Frontal cortex (tissue), 4 donors: Measurements from ENCODE around the gene TRIM46. TPM values are rescaled to one million over a fixed set of nuclear protein-coding genes. Genes with fewer than 3 reads are reported as not detected.

Source experiments
- DNase-seq, 2 donors: peaks; one replicate each; pipeline ENCODE4 v3.0.0; 2012; ENCODE audit warnings: low spot score in 2 of 2
- FAIRE-seq: peaks from 2 replicates; lab custom pipeline; 2012; peaks lifted over from hg19 to GRCh38; lab: Jason Lieb, UNC
- total RNA-seq: library from RNA; depleted of rRNA; stranded (reverse); fragments of >200 nt; gene quantifications from one replicate; pipeline ENCODE4 v1.2.3, GENCODE V29; 2014
- donor health status: control.
- donor health status: control.
- donor health status: control.

TRIM46 gene
- total RNA-seq, 1 donor from 2014 or later: 21.2 TPM

DNA sequence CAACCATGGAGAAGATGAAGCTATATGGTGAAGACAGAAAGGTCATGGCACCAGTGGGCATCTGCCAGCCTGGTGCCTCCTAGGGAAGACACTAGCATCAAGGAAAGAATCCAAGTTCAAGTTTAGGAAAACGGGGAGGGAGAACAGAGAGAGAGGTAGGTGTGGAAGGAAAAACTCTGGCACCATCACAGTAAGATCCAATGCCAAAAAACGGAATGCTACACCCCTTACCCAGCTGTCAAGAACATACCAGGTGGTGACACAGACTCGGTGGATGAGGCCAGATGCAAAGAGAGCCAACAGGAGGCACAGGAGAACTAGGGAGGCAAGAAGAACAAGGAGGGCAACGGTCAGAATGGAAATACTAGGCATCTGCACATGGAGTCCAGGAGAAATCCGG, 4.1 kb upstream of the TRIM46 start:
- FAIRE-seq (no peak), DNase-seq (no peak)

DNA sequence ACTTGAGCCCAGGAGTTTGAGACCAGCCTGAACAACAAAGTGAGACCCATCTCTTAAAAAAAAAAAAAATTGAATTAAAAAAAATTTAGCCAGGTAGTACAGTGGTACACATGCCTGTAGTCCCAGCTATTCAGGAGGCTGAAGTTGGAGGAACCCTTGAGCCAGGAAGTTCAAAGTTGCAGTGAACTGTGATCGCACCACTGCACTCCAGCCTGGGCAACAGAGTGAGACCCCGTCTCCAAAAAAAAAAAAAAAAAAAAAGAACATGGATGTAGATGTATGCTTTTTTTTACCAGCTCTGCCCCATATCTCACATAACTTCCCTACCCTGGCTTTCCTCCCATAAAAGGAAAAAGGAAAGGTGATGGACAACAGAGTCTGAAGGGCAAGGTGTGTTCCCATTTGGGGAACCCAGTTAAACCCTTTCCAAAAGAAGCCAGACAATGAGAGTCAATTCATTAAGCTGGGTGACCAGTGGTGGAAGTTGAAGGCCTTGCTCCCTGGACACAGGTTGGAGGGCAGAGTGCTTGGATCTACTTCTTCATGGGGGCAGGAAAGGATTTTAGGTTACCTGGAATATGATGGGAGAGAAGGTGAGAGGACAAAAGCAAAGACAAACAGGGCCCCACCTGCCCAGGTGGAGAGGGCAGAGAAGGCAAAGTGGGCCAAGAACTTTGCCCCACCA, 3.4 kb upstream of the TRIM46 start:
- no peak for DNase-seq
- FAIRE-seq: no peak

DNA sequence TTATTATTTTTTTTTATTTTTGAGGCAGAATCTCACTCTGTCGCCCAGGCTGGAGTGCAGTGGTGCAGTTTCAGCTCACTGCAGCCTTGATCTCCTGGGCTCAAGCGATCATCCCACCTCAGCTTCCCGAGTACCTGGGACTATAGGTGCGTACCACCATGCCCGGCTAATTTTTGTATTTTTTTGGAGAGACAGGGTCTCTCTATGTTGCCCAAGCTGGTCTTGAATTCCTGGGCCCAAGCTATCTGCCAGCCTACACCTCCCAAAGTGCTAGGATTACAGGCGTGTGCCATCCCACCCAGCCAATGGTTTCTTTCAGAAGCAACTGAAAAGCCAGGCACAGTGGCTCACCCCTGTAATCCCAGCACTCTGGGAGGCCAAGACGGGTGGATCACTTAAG, 2.8 kb upstream of the TRIM46 start:
- no peak for FAIRE-seq

DNA sequence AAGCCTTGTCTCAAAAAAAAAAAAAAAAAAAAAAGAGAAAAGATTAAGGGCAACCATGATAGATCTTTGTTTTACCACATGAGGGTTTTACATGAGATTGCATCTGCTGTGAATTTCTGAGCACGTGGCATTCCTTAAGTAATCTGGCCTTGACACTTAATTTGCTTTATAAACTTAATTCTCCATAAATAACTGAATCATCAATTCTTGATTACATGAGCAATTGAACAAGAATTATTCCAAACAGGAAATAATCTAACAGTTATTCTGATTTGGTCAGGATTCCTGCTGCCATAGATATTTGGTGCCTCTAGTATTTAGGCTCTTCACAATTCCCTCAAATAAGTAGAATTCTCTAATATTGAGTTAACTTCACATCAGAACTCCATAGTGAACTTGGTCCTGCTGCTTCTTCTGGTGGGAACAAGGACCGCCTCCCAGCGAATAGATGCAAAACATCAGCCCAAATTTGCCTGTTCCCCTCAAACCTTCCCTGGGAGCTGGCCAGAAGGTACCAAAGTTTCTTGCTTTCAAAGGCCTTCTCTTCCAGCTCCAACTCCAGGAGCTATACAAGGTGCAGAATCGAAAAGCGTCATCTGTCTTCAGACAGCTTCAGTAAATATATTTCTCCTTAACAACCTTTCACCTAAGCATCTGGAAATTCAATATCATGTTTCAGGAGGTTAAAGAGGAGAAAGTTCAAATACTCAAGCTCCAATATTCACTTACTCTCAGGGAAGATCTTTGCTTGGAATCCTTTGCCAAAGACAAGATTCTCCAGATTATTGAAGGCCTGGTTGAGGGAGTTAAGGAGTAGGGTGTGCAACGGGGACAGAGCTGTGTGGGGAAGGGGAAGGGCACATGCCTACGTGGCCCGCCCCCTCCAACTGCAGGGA, 1.6 kb upstream of the TRIM46 start:
- no peak for FAIRE-seq
- peak in 1 of 2 donors; percentile 20 for DNase-seq

More for the DNA sequence above, 2.8 kb upstream of the TRIM46 start:
- no peak for DNase-seq

DNA sequence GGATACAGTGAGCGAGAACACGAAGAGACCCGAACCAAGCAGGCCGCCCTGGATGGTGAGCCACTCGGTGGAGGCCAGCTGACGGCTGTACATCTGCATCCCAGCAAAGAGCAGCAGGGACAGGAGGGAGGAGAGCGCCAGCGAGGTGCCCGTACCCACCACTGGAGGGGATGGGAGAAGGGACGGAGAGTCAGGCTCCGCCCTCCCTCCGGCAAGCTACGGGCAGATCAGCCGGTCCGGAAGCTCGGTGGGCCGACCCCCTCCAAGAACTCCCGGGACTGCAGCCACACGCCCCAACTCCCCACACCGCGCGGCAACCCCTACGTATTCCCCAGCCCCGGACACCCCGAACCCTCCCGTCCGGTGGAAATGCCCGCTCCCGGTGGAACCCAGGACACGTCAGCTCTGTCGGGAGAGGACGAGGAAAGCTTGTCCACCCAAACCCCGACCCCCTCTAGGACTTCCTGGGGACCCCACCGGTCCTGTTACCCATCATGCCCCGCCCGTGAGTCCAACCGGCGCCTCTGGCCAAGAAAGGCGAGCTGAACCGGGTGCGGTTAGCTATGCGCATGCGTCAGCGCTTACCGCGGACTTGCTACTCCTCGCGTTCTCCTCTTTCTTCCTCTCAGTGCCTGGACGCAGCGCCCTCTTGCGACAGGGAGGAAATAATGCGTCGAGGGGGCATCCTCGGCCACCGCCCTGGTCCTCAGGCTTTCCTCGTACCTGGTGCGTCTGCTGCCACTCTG, 744 bp upstream of the TRIM46 start, which contains the start of gene KRTCAP2:
KRTCAP2 (minus strand) TSS at position 573 of the 746 bp plus-strand sequence; CDS start at position 493, 80 bp downstream.
- DNase-seq: peak; percentile 88 to 93
- no peak for FAIRE-seq

DNA sequence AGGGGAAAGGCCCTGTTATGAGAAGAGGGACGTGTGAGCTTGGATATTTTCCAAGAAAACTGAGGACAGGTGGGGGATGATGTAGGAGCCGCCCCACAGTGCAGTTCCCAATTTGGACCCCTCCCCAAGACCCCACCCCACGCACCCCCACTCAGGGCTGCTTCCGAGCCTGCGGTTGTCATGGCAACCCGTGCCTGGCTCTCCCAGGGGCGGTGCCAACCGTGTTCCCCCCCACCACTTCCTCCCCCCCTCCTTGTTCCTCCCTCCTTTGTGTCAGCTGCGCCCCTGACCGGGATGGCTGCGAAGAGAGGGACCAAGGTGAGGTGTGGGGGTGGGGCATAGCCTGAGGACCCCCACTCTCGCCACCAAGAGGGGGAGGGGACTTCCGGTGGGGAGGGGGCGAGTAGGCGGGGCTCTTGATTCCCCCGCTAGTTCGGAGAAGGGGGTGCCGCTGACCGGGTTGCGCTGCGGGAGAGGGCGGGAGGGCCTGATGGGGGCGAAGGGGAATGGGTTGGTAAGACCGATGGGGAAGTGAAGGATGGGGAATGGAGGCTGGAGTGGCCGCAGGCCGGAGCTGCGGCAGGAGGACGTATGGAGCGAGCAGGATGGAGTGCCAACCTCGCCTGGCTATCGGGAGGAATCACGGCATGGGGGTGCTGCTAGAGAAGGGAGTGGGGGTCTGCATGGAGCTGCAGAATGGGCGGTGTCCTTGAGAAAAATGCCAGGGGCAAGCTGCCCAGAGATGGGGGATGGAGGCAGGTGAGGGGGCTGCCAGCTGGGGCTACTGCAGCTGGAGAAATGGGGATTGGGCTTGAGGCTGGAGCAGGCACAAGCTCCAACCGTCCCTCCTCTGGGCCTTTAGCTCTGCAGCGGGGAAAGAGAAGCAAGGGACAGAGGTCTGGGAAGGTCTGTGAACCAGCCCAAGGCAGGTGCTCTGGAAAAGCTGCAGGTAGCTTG, 953 bp downstream of the TRIM46 start:
- FAIRE-seq (no peak), DNase-seq (peak; percentile 62 to 65)

DNA sequence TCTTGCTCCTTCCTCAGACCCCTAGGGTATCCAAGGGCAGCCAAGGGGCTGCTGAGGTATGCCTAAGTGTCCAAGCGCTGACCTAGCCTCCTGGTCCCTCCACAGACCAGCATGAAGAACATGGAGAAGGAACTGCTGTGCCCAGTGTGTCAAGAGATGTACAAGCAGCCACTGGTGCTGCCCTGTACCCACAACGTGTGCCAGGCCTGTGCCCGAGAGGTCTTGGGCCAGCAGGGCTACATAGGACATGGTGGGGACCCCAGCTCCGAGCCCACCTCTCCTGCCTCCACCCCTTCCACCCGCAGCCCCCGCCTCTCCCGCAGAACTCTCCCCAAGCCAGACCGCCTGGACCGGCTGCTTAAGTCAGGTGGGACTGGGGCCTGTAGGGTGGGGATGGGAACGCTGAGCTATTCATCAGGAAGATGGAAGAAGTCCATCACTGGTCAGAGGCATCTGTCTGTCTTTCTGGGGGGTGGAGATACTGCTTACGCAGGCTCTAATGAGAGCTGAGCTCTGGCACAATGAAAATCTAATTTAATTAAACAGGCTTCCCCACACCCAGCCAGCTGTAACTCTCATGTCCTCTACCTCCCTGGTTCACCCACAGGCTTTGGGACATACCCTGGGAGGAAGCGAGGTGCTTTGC, 1.8 kb downstream of the TRIM46 start:
- peak in 1 of 2 donors; percentile 39 for DNase-seq
- no peak for FAIRE-seq

DNA sequence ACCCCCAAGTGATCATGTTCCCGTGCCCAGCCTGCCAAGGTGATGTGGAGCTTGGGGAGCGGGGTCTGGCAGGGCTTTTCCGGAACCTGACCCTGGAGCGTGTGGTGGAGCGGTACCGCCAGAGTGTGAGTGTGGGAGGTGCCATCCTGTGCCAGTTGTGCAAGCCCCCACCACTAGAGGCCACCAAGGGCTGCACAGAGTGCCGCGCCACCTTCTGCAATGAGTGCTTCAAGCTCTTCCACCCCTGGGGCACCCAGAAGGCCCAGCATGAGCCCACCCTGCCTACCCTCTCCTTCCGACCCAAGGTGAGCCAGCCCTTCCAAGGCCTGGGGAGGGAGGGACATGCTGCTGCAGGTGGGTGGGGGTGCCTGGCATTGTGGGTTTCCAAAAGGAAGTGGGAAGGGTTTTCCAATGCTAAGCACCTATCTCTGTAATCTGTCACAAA, 2.3 kb downstream of the TRIM46 start:
- DNase-seq (no peak), FAIRE-seq (no peak)

DNA sequence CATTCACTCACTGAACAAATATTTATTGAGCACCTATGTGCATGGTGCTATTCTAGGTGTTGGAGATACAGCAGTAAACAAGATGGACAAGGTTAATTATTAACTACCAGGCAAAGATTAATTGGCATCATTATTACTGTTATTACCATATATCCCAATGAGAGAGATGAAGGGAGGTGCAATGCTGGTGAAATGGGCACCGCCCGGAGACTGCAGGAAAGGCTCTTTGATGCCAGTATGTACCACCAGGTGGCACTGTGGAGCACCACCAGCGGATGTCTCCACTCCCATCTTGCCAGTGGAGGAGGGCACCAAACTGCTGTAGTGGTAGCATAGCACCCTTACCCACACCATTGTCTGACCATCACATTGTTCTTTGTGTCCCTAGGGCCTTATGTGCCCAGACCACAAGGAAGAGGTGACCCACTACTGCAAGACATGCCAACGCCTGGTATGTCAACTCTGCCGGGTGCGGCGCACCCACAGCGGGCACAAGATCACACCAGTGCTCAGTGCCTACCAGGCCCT, 3.0 kb downstream of the TRIM46 start:
- no peak for FAIRE-seq
- peak; percentile 91 to 96 for DNase-seq

DNA sequence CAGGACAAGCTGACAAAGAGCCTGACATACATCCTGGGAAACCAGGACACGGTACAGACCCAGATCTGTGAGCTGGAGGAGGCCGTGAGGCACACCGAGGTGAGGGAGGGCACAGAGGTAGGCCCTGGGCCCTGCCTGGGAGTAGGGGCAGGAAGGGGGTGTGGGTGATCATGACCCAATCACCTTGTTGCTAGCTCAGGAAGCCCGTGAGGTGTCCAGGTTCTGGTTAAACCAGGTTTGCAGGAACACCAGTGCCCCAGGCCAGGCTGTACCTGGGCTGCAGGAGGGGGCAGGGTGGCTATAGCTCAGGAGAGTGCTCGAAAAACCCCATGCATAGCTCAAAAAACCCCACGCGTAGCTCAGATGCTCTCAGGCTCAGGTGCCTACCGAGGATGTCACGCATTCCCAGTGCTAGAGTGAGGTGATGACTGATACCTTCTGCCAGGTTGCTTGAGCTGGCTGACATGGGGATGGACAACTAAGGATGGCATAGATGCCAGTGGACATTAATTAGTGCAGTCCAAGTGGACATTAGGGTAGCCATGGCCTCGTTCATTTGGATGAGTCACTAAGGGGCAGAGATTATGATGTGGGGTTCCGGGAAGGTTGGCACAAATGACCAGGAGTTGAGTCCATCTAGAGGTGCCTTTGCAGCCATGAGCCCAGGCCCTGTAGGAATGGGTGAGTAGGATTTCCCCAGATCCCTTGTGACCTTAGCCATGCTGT, 3.7 kb downstream of the TRIM46 start:
- no peak for FAIRE-seq
- DNase-seq: peak in 1 of 2 donors; percentile 32

DNA sequence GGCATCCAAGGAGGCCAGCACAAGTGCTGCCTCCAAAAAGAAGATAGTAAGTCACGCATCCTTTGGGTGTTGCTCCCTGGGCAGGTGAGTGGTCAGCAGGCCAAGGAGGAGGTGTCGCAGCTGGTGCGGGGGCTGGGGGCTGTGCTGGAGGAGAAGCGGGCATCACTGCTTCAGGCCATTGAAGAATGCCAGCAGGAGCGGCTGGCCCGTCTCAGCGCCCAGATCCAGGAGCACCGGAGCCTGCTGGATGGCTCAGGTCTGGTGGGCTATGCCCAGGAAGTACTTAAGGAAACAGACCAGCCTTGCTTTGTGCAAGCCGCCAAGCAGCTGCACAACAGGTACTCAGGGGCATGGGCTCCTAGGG, 4.3 kb downstream of the TRIM46 start:
- FAIRE-seq: no peak

DNA sequence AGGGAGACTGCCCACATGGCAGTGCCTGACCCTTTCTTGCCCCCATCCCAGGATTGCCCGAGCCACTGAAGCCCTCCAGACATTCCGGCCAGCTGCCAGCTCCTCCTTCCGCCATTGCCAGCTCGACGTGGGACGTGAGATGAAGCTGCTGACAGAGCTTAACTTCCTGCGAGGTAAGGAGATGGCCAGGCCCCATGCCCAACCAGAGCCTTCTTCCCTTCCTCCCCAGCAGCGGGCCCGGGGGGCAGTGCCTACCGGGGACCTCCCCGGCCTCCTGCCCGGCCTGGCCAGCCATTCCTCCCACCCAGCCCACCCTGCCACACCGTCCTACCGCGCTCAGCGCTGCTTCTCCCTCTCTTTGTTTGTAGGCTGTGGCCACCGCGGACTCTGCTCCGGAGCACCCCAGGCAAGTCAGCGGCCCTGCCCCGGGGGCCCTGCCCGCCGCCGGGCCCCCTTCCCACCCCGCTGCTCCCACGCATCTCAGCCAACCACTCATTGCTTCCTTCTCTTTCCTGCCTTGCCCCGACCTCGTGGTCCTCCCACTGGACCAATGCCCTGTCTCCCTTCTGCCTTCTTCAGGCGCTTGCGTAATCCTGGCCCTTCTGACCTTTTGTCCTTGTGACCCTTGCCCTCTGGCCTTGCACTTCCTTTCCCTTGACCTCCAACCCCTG, 4.9 kb downstream of the TRIM46 start:
- DNase-seq (peak in 1 of 2 donors; percentile 34), FAIRE-seq (no peak)

More for the DNA sequence above, 4.3 kb downstream of the TRIM46 start:
- no peak for DNase-seq

DNA sequence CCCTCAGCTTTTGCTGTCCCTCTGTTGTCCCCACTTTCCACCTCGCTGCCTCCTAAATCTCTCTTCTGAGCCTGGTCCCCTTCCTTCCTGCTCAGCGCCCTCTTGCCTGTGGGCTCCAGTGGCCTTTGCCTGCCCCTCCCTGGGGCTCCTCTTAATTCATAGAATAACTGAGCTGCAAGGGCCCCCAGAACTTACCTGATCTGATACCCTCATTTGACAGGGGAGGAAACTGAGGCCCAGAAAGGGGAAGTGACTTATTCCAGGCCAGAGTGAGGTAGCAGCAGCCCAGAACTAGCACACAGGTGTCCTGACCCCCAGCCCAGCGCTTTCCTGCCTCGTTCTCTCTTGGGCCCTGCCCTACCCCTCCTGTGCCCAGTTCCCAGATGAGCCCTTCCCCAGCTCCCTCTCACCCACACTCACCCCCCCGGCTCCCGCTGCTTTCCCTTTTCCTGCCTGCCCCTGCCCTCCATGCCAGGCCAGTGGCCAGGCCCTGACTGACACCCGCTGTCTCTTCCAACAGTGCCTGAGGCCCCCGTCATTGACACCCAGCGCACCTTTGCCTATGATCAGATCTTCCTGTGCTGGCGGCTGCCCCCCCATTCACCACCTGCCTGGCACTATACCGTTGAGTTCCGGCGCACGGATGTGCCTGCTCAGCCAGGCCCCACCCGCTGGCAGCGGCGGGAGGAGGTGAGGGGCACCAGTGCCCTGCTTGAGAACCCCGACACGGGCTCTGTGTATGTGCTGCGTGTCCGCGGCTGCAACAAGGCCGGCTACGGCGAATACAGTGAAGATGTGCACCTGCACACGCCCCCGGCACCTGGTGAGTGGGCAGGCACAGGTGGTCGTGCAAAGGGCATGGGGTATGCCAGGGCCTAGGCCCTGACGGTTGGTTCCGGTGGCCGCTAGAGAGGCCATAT, 5.7 kb downstream of the TRIM46 start:
- DNase-seq: no peak
- FAIRE-seq: no peak

DNA sequence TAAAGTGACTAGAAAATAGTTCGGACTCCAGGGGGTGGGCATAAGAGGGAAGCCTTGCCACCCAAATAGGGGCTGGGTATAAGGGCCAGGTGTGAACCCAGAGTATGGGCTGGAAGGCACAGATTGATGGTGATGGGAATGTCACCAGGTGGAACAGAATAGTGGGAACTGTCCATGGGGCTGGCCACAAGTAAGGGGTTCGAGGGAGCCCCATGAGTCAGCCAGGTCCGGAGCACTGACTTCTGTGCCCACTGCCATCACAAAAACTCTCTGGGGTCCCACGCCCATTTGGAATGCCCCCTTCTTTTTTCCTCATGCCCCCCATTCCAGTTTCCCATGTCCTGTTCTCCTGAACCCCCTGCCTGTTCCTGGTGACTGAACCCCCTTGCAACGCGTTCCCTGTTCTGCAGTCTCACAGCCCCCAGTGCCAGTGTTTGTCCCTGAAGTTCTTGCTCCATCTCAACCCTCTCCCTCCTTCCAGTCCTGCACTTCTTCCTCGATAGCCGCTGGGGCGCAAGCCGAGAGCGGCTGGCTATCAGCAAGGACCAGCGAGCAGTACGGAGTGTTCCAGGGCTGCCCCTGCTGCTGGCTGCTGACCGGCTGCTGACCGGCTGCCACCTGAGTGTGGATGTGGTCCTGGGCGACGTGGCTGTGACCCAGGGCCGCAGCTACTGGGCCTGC, 7.9 kb downstream of the TRIM46 start:
- FAIRE-seq: no peak

DNA sequence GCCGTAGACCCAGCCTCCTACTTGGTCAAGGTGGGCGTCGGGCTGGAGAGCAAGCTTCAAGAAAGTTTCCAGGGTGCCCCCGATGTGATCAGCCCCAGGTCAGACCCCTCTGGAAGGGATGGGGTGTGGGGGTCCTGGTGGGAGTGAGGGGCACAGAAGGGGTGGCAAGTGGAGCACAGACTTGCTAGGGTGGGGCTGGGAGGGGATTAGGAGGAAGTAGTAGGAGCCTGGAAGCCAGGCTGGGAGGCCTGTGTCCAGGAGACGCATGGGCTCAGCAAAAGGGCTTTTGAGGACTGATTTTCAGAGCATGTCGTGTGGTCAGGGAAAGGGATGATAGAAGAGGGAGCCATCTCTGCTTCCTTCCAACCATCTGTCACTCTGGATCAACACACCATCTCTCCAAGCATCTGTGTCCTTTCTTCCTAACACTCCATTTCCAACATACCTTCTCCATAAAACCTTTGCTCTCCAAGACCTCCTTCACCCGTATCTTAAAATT, 8.5 kb downstream of the TRIM46 start:
- no peak for DNase-seq
- no peak for FAIRE-seq

More for the DNA sequence above, 7.9 kb downstream of the TRIM46 start:
- no peak for DNase-seq
